Heart right ventricle (tissue), 16 donors: ENCODE results near the gene CHRNA9. TPM values are rescaled to one million over a fixed set of nuclear protein-coding genes. Genes with fewer than 3 reads are reported as not detected.
A peak's percentile ranks its signal among the peaks of the same experiment; 100 is the strongest.
"Not testable (repeated sequence)": the region's sequence is repeated elsewhere in the genome, so short reads cannot be mapped to it uniquely, and the experiment has no call there.

Experiments used
- ATAC-seq, 8 donors: fragments of 200-7000 bp; cut with Tn5 transposase; one replicate each; pipeline ENCODE4 v1.9.1; 2020; ENCODE audit warnings: mild to moderate bottlenecking in 8 of 8, moderate library complexity in 8 of 8, moderate number of reproducible peaks in 1 of 8
- DNase-seq, 2 donors: peaks; one replicate each; pipeline ENCODE4 v3.0.0-alpha.2; 2020
- H3K27ac ChIP-seq, 10 donors: fragments of 200-600 bp; sonication (generic) in 2 of 10; one replicate each; pipeline versions ENCODE4 v1.5.0 to v1.8.0; 2020 to 2022; ENCODE audit warnings: mild to moderate bottlenecking in 3 of 10
- H3K27me3 ChIP-seq, 7 donors: fragments of 200-600 bp; one replicate each; pipeline ENCODE4 v1.8.0; 2021 to 2022; ENCODE audit warnings: mild to moderate bottlenecking in 2 of 7
- H3K36me3 ChIP-seq, 9 donors: fragments of 200-600 bp; sonication (generic) in 1 of 9; one replicate each; pipeline versions ENCODE4 v1.5.0 to v1.8.0; 2020 to 2022; ENCODE audit warnings: mild to moderate bottlenecking in 2 of 9
- H3K4me1 ChIP-seq, 9 donors: fragments of 200-600 bp; sonication (generic) in 1 of 9; one replicate each; pipeline versions ENCODE4 v1.5.0 to v1.8.0; 2020 to 2022; ENCODE audit warnings: mild to moderate bottlenecking in 4 of 9
- H3K4me3 ChIP-seq, 10 donors: fragments of 200-600 bp; sonication (generic) in 2 of 10; one replicate each; pipeline versions ENCODE4 v1.5.0 to v1.8.0; 2020 to 2022; ENCODE audit warnings: mild to moderate bottlenecking in 7 of 10, moderate library complexity in 2 of 10
- H3K9me3 ChIP-seq, 11 donors: fragments of 200-600 bp in 10 of 11; sonication (generic) in 2 of 11; one replicate each; pipeline versions ENCODE4 v1.5.0 to v1.8.0; 2013 to 2022; ENCODE audit warnings: mild to moderate bottlenecking in 2 of 11, control low read depth in 1 of 11, moderate library complexity in 1 of 11
- WGBS, 2 donors: extraction: QIAGEN DNeasy Blood & Tissue Kit; methylation state at CpG; one replicate each; pipeline ENCODE4 v1.1.7; 2013; ENCODE audit warnings: inconsistent platforms in 1 of 2; 5-methylcytosine and 5-hydroxymethylcytosine counted together
- intact Hi-C, 10 donors: fragments of 100-400 bp; cut with DNase I; formaldehyde crosslinking; loops; one replicate each; pipeline versions ENCODE4 v1.11.1 to v1.14.2; 2022
- long read RNA-seq, 3 donors: library from polyadenylated mRNA; unstranded; transcript quantifications; one replicate each; pipeline ENCODE4 v2.0.0, GENCODE V29; 2020 to 2021
- polyA plus RNA-seq, 2 donors: library from polyadenylated mRNA; stranded (reverse); fragments of 200-250 nt; gene quantifications; one replicate each; pipeline ENCODE4 v1.2.3, GENCODE V29; 2013
- total RNA-seq, 10 donors: library from RNA; stranded (reverse); fragmentation: NEBNext Ultra II Directional in 3 of 10; extraction: Animal tissue kit (Norgen Biotek cat#: 25700) in 3 of 10; gene quantifications; one replicate each; pipeline versions ENCODE4 v1.2.1 to v1.2.4, GENCODE V29; 2021 to 2023
- TF ChIP-seq, protein P1 (sequence below), 9 donors: fragments of 200-600 bp; sonication (generic) in 2 of 9; IDR thresholded peaks; one replicate each; pipeline versions ENCODE4 v1.5.0 to v1.8.0; 2021 to 2022; ENCODE audit warnings: antibody characterized with exemption in 9 of 9, mild to moderate bottlenecking in 5 of 9, moderate library complexity in 1 of 9
- donor health status: Arrhythmogenic right ventricular cardiomyopathy.
- donor health status: ischemic (EF 13 %, LVEDD 7.1; RV severe dilation, severe dysfunction).
- donor health status: healthy with polysubstance abuse.
- donor health status: DM: no; HTN: yes; CAD: no.
- donor health status: DM: no; HTN: no; CAD: no.
- donor health status: ischemic (EF 25% LVEDD 6.9; RV normal size, moderate dysfunction).
- donor health status: ischemic (EF 25% LVEDD 5.7; RV mildly dilated, moderate dysfunction).
- donor health status: healthy.
- donor health status: DM: yes; HTN: yes; CAD: no.
- donor health status: Ischemic cardiomyopathy.
- donor health status: ischemic (EF 35%, LVEDD 5.7; RV mildly dilated, moderate dysfunction).
- donor health status: nonischemic (EF 11% LVEDD 7.7; RV severe dilation, severe dysfunction).
- donor health status: DM: yes; HTN: yes; CAD: no.
- donor health status: PGD.
- donor health status: ischemic (EF 29% LVEDD 5.4; RV normal size, mild dysfunction).
- donor health status: nonischemic (EF 23%, LVEDD 6.1; RV moderate dilation, normal function).

The CHRNA9 gene
- total RNA-seq = not detected
- polyA plus RNA-seq = not detected
- long read RNA-seq, donor 1 = 0 reads
- long read RNA-seq, donor 2 = 0 reads
- long read RNA-seq, donor 3 = 0 reads

GRCh38 chr4:40334591-40335524 lies at the start of gene CHRNA9:
Gene CHRNA9, plus strand, starts transcription at chr4:40335333. Its CDS starts 135 bp downstream, at chr4:40335468.
- no peak within 1 kb of the TSS for H3K27ac ChIP-seq
- peaks cover 0 to 35% (median 7%) of the 10 kb centered on the region in 7 donors for H3K27me3 ChIP-seq
- intact Hi-C loops = no loop called here
- no peak within 1 kb of the TSS for H3K4me3 ChIP-seq
- 55 to 65% methylated on average over 12 of the region's 12 CpGs for WGBS, 2 donors
- no peak for ATAC-seq
- TF ChIP-seq, protein P1, sequence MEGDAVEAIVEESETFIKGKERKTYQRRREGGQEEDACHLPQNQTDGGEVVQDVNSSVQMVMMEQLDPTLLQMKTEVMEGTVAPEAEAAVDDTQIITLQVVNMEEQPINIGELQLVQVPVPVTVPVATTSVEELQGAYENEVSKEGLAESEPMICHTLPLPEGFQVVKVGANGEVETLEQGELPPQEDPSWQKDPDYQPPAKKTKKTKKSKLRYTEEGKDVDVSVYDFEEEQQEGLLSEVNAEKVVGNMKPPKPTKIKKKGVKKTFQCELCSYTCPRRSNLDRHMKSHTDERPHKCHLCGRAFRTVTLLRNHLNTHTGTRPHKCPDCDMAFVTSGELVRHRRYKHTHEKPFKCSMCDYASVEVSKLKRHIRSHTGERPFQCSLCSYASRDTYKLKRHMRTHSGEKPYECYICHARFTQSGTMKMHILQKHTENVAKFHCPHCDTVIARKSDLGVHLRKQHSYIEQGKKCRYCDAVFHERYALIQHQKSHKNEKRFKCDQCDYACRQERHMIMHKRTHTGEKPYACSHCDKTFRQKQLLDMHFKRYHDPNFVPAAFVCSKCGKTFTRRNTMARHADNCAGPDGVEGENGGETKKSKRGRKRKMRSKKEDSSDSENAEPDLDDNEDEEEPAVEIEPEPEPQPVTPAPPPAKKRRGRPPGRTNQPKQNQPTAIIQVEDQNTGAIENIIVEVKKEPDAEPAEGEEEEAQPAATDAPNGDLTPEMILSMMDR (IDR thresholded peaks at IDR 0.05) = no peak
- H3K4me1 ChIP-seq = no peaks in the 10 kb centered on the region
- no peaks in the 10 kb centered on the region for H3K9me3 ChIP-seq
- no peaks in the 10 kb centered on the region for H3K36me3 ChIP-seq
- DNase-seq = no peak

- intact Hi-C loops = no loop called here
- Histone ChIP-seq H3K27me3 (peaks cover 0 to 9% (median 4%) of the 10 kb centered on the region in 7 donors), H3K4me1 (peaks cover 0 to 16% (median 0%) of the 10 kb centered on the region in 9 donors), H3K27ac (no peak overlapping the region), H3K36me3 (no peaks in the 10 kb centered on the region), H3K4me3 (no peak overlapping the region), H3K9me3 (no peaks in the 10 kb centered on the region)
- DNase-seq = no peak
- TF ChIP-seq, protein P1 (IDR thresholded peaks at IDR 0.05) = no peak
- 84 to 86% methylated on average over 5 of the region's 5 CpGs for WGBS, 2 donors
- ATAC-seq = no peak
Observed at GRCh38 chr4:40285692-40286091, 49.4 kb upstream of the CHRNA9 start.

- TF ChIP-seq, protein P1 (IDR thresholded peaks at IDR 0.05) = no peak
- no peaks in the 10 kb centered on the region for H3K9me3 ChIP-seq
- no peaks in the 10 kb centered on the region for H3K36me3 ChIP-seq
- WGBS, 2 donors = 87 to 89% methylated on average over 8 of the region's 8 CpGs
- H3K4me1 ChIP-seq = peaks cover 0 to 20% (median 0%) of the 10 kb centered on the region in 9 donors
- ATAC-seq (no peak), DNase-seq (no peak)
- peaks cover 0 to 10% (median 2%) of the 10 kb centered on the region in 7 donors for H3K27me3 ChIP-seq
- H3K4me3 ChIP-seq = no peak overlapping the region
- intact Hi-C loops = no loop called here
- no peak overlapping the region for H3K27ac ChIP-seq
Observed at GRCh38 chr4:40288566-40288965, 46.6 kb upstream of the CHRNA9 start.

- Histone ChIP-seq H3K36me3 (no peaks in the 10 kb centered on the region), H3K9me3 (no peaks in the 10 kb centered on the region), H3K27ac (peak overlapping the region in 1 of 10 donors; percentile 31), H3K4me1 (peaks cover 0 to 20% (median 0%) of the 10 kb centered on the region in 9 donors), H3K27me3 (peaks cover 0 to 10% (median 0%) of the 10 kb centered on the region in 7 donors), H3K4me3 (no peak overlapping the region)
- 62 to 67% methylated on average over 7 of the region's 7 CpGs for WGBS, 2 donors
- intact Hi-C loops = loop anchor here in 1 of 10 donors (10.0 kb wide), 1 partner anchor 55 kb away; no protein-coding TSS in a partner anchor
- TF ChIP-seq, protein P1 (IDR thresholded peaks at IDR 0.05) = no peak
- ATAC-seq (no peak), DNase-seq (no peak)
Observed at GRCh38 chr4:40289366-40290188, 45.6 kb upstream of the CHRNA9 start.

DNA sequence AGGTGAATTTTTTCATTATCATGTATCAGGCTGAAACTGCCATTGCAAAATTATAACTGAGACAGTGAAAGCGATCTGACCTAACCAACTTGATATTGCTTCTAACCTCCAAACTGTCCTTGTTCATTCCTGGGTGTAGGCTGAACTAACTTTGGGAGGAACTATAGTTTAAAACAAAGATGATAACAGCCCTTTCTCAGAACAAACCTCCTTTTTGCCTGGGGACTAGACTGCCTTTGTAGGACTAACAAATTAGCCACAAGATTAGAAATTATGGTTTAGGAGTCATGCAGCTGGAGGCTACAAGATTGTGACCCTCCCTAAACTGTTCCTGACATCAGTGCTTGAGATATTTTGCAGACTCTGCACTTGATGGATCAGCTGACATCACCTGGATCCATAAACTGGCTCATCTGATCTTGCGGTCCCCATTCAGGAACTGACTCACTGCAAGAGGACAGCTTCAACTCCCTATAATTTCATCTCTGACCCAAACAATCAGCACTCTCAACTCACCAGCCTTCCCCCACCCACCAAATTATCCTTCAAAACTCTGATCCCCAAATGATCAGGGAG lies 44.4 kb upstream of the CHRNA9 start:
- H3K9me3 ChIP-seq, H3K36me3 ChIP-seq, DNase-seq, ATAC-seq, H3K27ac ChIP-seq, H3K4me3 ChIP-seq: not testable (repeated sequence)
- H3K27me3 ChIP-seq = peaks cover 0 to 10% (median 0%) of the 10 kb centered on the region in 7 donors
- H3K4me1 ChIP-seq = peaks cover 0 to 20% (median 0%) of the 10 kb centered on the region in 9 donors
- 76 to 81% methylated on average over 2 of the region's 2 CpGs for WGBS, 2 donors
- intact Hi-C loops = loop anchor here in 1 of 10 donors (10.0 kb wide), 1 partner anchor 56 kb away; no protein-coding TSS in a partner anchor
